PC-9 (cell line): ENCODE results near the gene MYH7. TPM values are rescaled to one million over a fixed set of nuclear protein-coding genes. Genes with fewer than 3 reads are reported as not detected.
"Not testable (repeated sequence)": the region's sequence is repeated elsewhere in the genome, so short reads cannot be mapped to it uniquely, and the experiment has no call there.

ENCODE experiments used
- BruUV-seq: library from RNA; stranded (reverse); fragments of 400-500 nt; replicated peaks from 2 replicates; lab custom pipeline; 2021; lab: Mats Ljungman, UMichigan
- CTCF ChIA-PET: fragments of 300-600 bp; sonication (Branson Sonifier 250); formaldehyde crosslinking; loops from one replicate; lab custom pipeline; 2022; ENCODE audit warnings: antibody characterized with exemption; lab: Charles Lee
- POLR2A ChIA-PET: fragments of 300-600 bp; sonication (Branson Sonifier 250); formaldehyde crosslinking; loops from one replicate; lab custom pipeline; 2022; ENCODE audit warnings: antibody characterized with exemption; ENCODE audit not compliant: unreplicated experiment; lab: Charles Lee
- DNase-seq, 2 experiments: peaks; one replicate each; pipeline versions ENCODE4 v3.0.0 to v3.0.0-alpha.2; 2015 to 2022; ENCODE audit warnings: mixed read lengths in 1 of 2
- H2AFZ ChIP-seq: fragments of 200-600 bp; sonication (generic); 2 replicates; pipeline ENCODE4 v1.8.1; 2017; ENCODE audit warnings: antibody characterized with exemption
- H3F3A ChIP-seq: fragments of 200-600 bp; sonication (generic); 2 replicates; pipeline ENCODE4 v1.8.1; 2017; ENCODE audit warnings: antibody characterized with exemption, mild to moderate bottlenecking, low read depth; ENCODE audit not compliant: insufficient read depth
- H3K27ac ChIP-seq: fragments of 200-600 bp; sonication (generic); 2 replicates; pipeline ENCODE4 v1.6.1; 2016; ENCODE audit warnings: mixed run types
- H3K27me3 ChIP-seq: fragments of 200-600 bp; sonication (generic); 2 replicates; pipeline ENCODE4 v1.6.1; 2016; ENCODE audit warnings: low read depth, mixed run types; ENCODE audit not compliant: insufficient read depth
- H3K36me3 ChIP-seq: fragments of 200-600 bp; sonication (generic); 2 replicates; pipeline ENCODE4 v1.6.1; 2016; ENCODE audit warnings: low read depth, mixed run types
- H3K4me1 ChIP-seq: fragments of 200-600 bp; sonication (generic); replicated peaks from 2 replicates; pipeline ENCODE4 v1.6.1; 2016; ENCODE audit warnings: mixed run types; ENCODE audit not compliant: insufficient read depth
- H3K4me2 ChIP-seq: fragments of 200-600 bp; sonication (generic); 2 replicates; pipeline ENCODE4 v1.6.1; 2017; ENCODE audit warnings: mixed run types
- H3K4me3 ChIP-seq: fragments of 200-600 bp; sonication (generic); 2 replicates; pipeline ENCODE4 v1.6.1; 2016; ENCODE audit warnings: mixed run types
- H3K79me2 ChIP-seq: fragments of 200-600 bp; sonication (generic); 2 replicates; pipeline ENCODE4 v1.6.1; 2017; ENCODE audit warnings: low read depth, mixed run types
- H3K9me2 ChIP-seq: fragments of 200-600 bp; sonication (generic); 2 replicates; pipeline ENCODE4 v1.8.1; 2017; ENCODE audit warnings: mild to moderate bottlenecking; ENCODE audit not compliant: insufficient read depth
- H3K9me3 ChIP-seq: fragments of 200-600 bp; sonication (generic); 2 replicates; pipeline ENCODE4 v1.8.1; 2016; ENCODE audit warnings: low read depth; ENCODE audit not compliant: insufficient read depth
- H4K20me1 ChIP-seq: fragments of 200-600 bp; sonication (generic); 2 replicates; pipeline ENCODE4 v1.8.1; 2017; ENCODE audit not compliant: insufficient read depth
- EZH2 ChIP-seq: fragments of 200-600 bp; sonication (generic); IDR thresholded peaks from 2 replicates; pipeline ENCODE4 v1.8.0; 2017; ENCODE audit warnings: antibody characterized with exemption, low read depth
- intact Hi-C: fragments of 100-400 bp; cut with micrococcal nuclease; formaldehyde crosslinking; loops from one replicate; pipeline ENCODE4 v1.10.0; 2022; ENCODE audit not compliant: unreplicated experiment
- total RNA-seq: library from RNA; stranded (reverse); gene quantifications from 2 replicates; pipeline ENCODE4 v1.2.3, GENCODE V29; 2021
- TF ChIP-seq, protein P1 (sequence below): fragments of 200-600 bp; sonication (generic); conservative IDR thresholded peaks from 2 replicates; pipeline ENCODE4 v1.6.1; 2017; ENCODE audit warnings: mixed run types, antibody characterized with exemption, mild to moderate bottlenecking, moderate library complexity

Gene MYH7
- total RNA-seq, 1 experiment from 2014 or later: not detected

DNA sequence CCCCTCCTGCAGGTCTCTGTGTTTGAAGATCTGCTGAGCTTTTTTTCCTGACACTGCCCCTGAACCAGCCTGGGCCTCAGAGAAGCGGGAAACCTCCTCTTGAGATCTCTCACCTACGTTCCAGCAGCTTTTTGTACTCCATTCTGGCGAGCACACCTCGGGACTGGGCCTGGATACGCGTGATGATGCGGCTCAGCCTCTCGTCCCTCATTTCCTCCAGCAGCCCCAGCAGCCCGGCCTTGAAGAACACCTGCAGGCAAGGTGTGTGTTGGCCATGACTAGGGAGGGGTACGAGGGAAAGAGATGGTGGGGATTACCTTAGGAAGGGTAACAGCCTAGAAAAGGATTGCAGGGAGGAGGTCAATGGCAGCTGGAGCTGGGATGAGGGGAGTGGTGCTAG, 10.3 kb downstream of the MYH7 start:
- Histone ChIP-seq H3K4me2 (no peak overlapping the region), H3K9me2 (no peaks in the 10 kb centered on the region), H3K4me3 (no peak overlapping the region), H4K20me1 (no peaks in the 10 kb centered on the region), H3K4me1 (no peaks in the 10 kb centered on the region), H3K79me2 (no peaks in the 10 kb centered on the region), H3K36me3 (no peaks in the 10 kb centered on the region), H3F3A (no peaks in the 10 kb centered on the region), H2AFZ (no peak overlapping the region), H3K9me3 (no peaks in the 10 kb centered on the region), H3K27me3 (peaks cover 71% of the 10 kb centered on the region), H3K27ac (no peak overlapping the region)
- ChIA-PET CTCF (no interaction called here), POLR2A (no interaction called here)
- TF ChIP-seq, protein P1, sequence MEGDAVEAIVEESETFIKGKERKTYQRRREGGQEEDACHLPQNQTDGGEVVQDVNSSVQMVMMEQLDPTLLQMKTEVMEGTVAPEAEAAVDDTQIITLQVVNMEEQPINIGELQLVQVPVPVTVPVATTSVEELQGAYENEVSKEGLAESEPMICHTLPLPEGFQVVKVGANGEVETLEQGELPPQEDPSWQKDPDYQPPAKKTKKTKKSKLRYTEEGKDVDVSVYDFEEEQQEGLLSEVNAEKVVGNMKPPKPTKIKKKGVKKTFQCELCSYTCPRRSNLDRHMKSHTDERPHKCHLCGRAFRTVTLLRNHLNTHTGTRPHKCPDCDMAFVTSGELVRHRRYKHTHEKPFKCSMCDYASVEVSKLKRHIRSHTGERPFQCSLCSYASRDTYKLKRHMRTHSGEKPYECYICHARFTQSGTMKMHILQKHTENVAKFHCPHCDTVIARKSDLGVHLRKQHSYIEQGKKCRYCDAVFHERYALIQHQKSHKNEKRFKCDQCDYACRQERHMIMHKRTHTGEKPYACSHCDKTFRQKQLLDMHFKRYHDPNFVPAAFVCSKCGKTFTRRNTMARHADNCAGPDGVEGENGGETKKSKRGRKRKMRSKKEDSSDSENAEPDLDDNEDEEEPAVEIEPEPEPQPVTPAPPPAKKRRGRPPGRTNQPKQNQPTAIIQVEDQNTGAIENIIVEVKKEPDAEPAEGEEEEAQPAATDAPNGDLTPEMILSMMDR: no peak
- no peak for TF ChIP-seq EZH2
- DNase-seq: no peak
- BruUV-seq: no TSS peak
- intact Hi-C loops: no loop called here

- intact Hi-C loops: no loop called here
- Histone ChIP-seq H3K9me3 (no peaks in the 10 kb centered on the region), H3K36me3 (no peaks in the 10 kb centered on the region), H3K9me2 (no peaks in the 10 kb centered on the region), H3F3A (no peaks in the 10 kb centered on the region), H3K79me2 (no peaks in the 10 kb centered on the region), H3K4me3 (no peak overlapping the region), H4K20me1 (no peaks in the 10 kb centered on the region), H3K4me2 (no peak overlapping the region), H2AFZ (no peak overlapping the region), H3K27ac (no peak overlapping the region), H3K27me3 (peaks cover 67% of the 10 kb centered on the region), H3K4me1 (no peaks in the 10 kb centered on the region)
- CTCF ChIA-PET: no interaction called here
- TF ChIP-seq, protein P1: no peak
- TF ChIP-seq EZH2: no peak
- POLR2A ChIA-PET: no interaction called here
- no TSS peak for BruUV-seq
- DNase-seq: no peak
Measured at GRCh38 chr14:23423657-23424056, 11.8 kb downstream of the MYH7 start.

DNA sequence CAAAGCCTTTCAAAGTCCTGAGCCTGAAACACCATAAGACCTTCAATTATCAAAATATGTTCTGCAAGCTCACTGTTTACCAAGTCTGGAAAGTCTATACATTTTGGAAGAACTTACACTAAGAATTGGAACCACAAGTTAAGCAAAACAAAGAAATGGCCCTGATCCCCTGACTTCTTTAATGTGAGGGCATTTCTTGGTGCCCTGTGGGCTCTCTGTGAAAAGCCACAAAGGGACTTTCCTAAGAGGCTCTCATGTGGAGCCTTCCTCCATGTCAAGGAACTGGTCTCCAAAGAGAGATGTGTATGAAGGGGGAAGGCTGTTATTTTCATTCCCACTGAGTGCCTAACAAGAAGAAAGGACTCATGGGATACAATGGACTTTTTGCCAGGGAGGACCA, 13.9 kb downstream of the MYH7 start:
- no peaks in the 10 kb centered on the region for H3K4me1 ChIP-seq
- no peaks in the 10 kb centered on the region for H3K79me2 ChIP-seq
- H3K4me3 ChIP-seq: no peak overlapping the region
- no peak for DNase-seq
- intact Hi-C loops: no loop called here
- TF ChIP-seq, protein P1: no peak
- no peak for TF ChIP-seq EZH2
- BruUV-seq: no TSS peak
- H2AFZ ChIP-seq: no peak overlapping the region
- H3K9me2 ChIP-seq: no peaks in the 10 kb centered on the region
- no peaks in the 10 kb centered on the region for H4K20me1 ChIP-seq
- H3K9me3 ChIP-seq: no peaks in the 10 kb centered on the region
- POLR2A ChIA-PET: no interaction called here
- no peaks in the 10 kb centered on the region for H3K36me3 ChIP-seq
- CTCF ChIA-PET: no interaction called here
- H3K27me3 ChIP-seq: peaks cover 71% of the 10 kb centered on the region
- no peaks in the 10 kb centered on the region for H3F3A ChIP-seq
- no peak overlapping the region for H3K27ac ChIP-seq
- no peak overlapping the region for H3K4me2 ChIP-seq

DNA sequence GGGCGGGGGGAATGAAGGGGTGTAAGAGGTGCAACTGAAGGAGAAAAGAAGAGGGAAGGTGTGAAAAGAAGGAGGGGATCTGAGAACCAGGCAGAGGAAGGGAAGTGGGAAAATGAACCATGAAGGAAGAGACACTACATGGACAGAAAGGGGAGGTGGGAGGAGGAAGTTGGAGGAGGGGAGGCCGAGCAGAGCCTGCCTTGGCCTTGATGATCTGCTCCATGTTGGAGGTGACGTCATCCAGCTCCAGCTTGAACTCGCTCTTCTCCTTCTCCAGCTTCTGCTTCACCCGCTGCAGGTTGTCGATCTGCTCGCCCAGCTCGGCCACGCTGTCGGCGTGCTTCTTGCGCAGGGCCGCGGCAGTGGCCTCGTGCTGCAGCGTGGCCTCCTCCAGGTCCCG, 15.8 kb downstream of the MYH7 start:
- H3K27ac ChIP-seq, H3K4me1 ChIP-seq, H3K79me2 ChIP-seq, H3K36me3 ChIP-seq, H3F3A ChIP-seq, H3K9me3 ChIP-seq, H2AFZ ChIP-seq, DNase-seq, intact Hi-C loops, H3K4me2 ChIP-seq, BruUV-seq, H3K4me3 ChIP-seq, H4K20me1 ChIP-seq, POLR2A ChIA-PET, CTCF ChIA-PET, H3K9me2 ChIP-seq: not testable (repeated sequence)
- H3K27me3 ChIP-seq: peaks cover 81% of the 10 kb centered on the region
